Left forelimb (tissue), 1 donor: ENCODE measurements around the gene PRKCE.
A peak's percentile ranks its signal among the peaks of the same experiment; 100 is the strongest.

Experiments used
- DNase-seq: peaks from one replicate; pipeline ENCODE4 v3.0.0-alpha.2; 2018; ENCODE audit warnings: low spot score

Gene PRKCE

GRCh38 chr2:46016091-46016490 lies 364.6 kb downstream of the PRKCE start:
- no peak for DNase-seq

GRCh38 chr2:46018773-46019591 lies 367.5 kb downstream of the PRKCE start:
- DNase-seq = no peak

GRCh38 chr2:46020416-46020815 lies 368.9 kb downstream of the PRKCE start:
- no peak for DNase-seq

- DNase-seq = no peak
Observed at GRCh38 chr2:46023165-46023854, 371.8 kb downstream of the PRKCE start.

- DNase-seq = no peak
Observed at GRCh38 chr2:46024146-46024779, 372.8 kb downstream of the PRKCE start.

GRCh38 chr2:46025081-46025480 lies 373.6 kb downstream of the PRKCE start:
- DNase-seq = peak; percentile 3

- peak; percentile 18 for DNase-seq
Observed at GRCh38 chr2:46025676-46026075, 374.2 kb downstream of the PRKCE start.

GRCh38 chr2:46026431-46026830 lies 375.0 kb downstream of the PRKCE start:
- DNase-seq = no peak

- peak; percentile 38 for DNase-seq
Observed at GRCh38 chr2:46029332-46029811, 377.9 kb downstream of the PRKCE start.

GRCh38 chr2:46030330-46030729 lies 378.9 kb downstream of the PRKCE start:
- no peak for DNase-seq

- DNase-seq = no peak
Observed at GRCh38 chr2:46032161-46032813, 380.8 kb downstream of the PRKCE start.

GRCh38 chr2:46032996-46033395 lies 381.5 kb downstream of the PRKCE start:
- no peak for DNase-seq

- DNase-seq = no peak
Observed at GRCh38 chr2:46034535-46034934, 383.1 kb downstream of the PRKCE start.

- peak; percentile 66 for DNase-seq
Observed at GRCh38 chr2:46036929-46037328, 385.5 kb downstream of the PRKCE start.

GRCh38 chr2:46039543-46040303 lies 388.2 kb downstream of the PRKCE start:
- DNase-seq = no peak

GRCh38 chr2:46040563-46041155 lies 389.2 kb downstream of the PRKCE start:
- no peak for DNase-seq

- no peak for DNase-seq
Observed at GRCh38 chr2:46041434-46041833, 390.0 kb downstream of the PRKCE start.

- DNase-seq = no peak
Observed at GRCh38 chr2:46042207-46042637, 390.7 kb downstream of the PRKCE start.

- DNase-seq = no peak
Observed at GRCh38 chr2:46042711-46043110, 391.2 kb downstream of the PRKCE start.

- DNase-seq = no peak
Observed at GRCh38 chr2:46045888-46046287, 394.4 kb downstream of the PRKCE start.

GRCh38 chr2:46047290-46047689 lies 395.8 kb downstream of the PRKCE start:
- DNase-seq = no peak
